Coronary artery (tissue), 2 donors: ENCODE results near the gene UBE2E3.

Experiments
- DNase-seq: peaks from one replicate; pipeline ENCODE4 v3.0.0-alpha.2; 2017; ENCODE audit warnings: low spot score
- H3K27ac ChIP-seq, 2 donors: fragments of 200-600 bp; sonication (generic); one replicate each; pipeline ENCODE4 v1.5.1; 2016 to 2019
- H3K4me3 ChIP-seq: fragments of 200-600 bp; sonication (generic); 2 replicates; pipeline ENCODE4 v1.5.1; 2016; ENCODE audit warnings: mild to moderate bottlenecking, moderate library complexity
- CTCF ChIP-seq: fragments of 200-600 bp; sonication (generic); IDR thresholded peaks from one replicate; pipeline ENCODE4 v1.5.1; 2019; ENCODE audit warnings: antibody characterized with exemption

UBE2E3 gene

DNA sequence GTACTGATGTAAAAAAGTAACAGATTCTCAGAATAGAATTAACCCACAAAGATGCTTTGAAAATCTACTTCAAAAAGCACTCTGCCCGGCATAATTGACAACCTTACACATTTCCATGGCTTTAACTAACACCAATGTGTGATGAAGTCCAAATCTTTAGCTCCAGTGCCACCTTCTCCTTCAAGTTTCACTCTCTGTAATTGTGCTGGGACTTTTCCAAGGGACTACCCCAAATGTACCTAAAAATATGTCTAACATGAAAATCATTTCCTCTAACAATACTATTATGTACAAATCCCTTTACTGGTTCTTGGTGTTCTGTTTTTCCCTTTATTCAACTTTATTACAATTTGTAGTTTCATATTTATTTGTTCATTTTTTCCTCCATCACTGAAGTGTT lies 20.6 kb upstream of the UBE2E3 start:
- DNase-seq: no peak
- no peak overlapping the region for H3K27ac ChIP-seq
- no peak overlapping the region for H3K4me3 ChIP-seq
- no peak for TF ChIP-seq CTCF

DNA sequence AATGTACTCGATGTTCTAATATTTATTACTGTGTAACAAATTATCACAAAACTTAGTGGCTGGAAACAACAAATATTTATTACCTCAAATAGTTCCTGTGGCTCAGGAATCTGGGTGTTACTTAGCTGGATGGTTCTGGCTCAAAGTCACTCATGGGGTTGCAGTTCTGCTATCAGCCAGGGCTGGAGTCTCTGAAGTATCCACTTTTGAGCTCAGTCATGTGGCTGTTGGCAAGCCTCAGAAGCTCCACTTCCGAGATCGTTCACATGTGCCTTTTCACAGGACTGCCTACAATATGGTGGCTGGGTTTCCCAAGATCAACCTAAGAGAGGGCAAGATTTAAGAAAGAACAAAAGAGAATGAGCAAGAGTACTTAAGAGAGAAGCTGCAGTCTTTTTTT lies 19.4 kb upstream of the UBE2E3 start:
- TF ChIP-seq CTCF: no peak
- no peak for DNase-seq
- H3K27ac ChIP-seq: no peak overlapping the region
- H3K4me3 ChIP-seq: no peak overlapping the region

DNA sequence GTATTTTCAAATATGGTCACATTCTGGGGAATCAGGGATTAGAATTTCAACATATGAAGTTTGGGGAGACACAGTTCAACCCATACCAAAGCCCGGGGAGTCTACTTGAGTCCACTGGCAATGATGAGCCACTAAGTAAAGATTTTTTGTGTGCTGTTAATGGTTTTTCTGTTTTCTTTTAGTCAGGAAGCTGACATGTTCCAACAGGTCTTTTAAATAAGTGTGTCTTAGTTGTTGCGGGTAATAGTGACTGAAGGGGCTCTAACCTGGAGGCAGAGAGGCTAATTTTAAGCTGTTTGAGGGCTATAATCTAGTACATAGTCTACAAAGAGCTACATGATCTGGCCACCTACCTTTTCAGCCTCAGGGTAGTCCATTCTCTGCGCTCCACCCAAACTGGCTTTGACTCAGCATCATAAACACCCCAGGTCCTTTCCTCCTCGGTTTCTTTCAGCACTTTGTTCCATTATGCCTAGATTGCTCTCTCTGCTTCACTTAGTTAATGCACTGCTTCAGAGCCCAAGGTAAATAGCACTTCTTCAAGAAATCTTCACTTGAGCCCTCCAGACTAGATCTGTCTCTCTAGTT lies 17.6 kb upstream of the UBE2E3 start:
- H3K27ac ChIP-seq: no peak overlapping the region
- DNase-seq: no peak
- H3K4me3 ChIP-seq: no peak overlapping the region
- no peak for TF ChIP-seq CTCF

- no peak overlapping the region for H3K4me3 ChIP-seq
- no peak for DNase-seq
- no peak overlapping the region for H3K27ac ChIP-seq
- no peak for TF ChIP-seq CTCF
Measured at GRCh38 chr2:180966378-180966777, 14.0 kb upstream of the UBE2E3 start.

DNA sequence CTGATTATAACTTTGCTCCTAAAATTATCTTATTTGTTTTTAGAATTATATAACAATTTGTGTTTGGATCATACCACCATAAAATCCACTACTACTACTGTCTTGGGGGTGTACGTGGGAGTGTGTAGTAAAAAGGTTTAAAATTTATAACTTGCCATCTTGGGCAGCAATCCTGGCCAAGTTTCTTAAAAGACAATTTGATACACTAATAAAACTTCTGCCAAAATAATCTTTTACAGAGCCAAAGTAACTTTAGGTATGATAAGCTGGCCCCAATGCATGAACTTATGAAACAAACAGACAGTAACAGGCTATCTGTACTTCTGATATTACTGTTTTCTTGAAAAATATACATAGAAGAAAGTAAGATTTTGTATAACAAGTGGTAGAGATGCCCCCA lies 11.3 kb upstream of the UBE2E3 start:
- Histone ChIP-seq H3K27ac (no peak overlapping the region), H3K4me3 (no peak overlapping the region)
- no peak for TF ChIP-seq CTCF
- DNase-seq: no peak

- H3K4me3 ChIP-seq: no peak overlapping the region
- no peak for TF ChIP-seq CTCF
- no peak overlapping the region for H3K27ac ChIP-seq
- DNase-seq: no peak
Measured at GRCh38 chr2:180970016-180970415, 10.4 kb upstream of the UBE2E3 start.

GRCh38 chr2:180971811-180972210 lies 8.6 kb upstream of the UBE2E3 start:
- Histone ChIP-seq H3K4me3 (no peak overlapping the region), H3K27ac (no peak overlapping the region)
- DNase-seq: no peak
- no peak for TF ChIP-seq CTCF
